ENCODE results near the gene PDK2.

Gene PDK2

GRCh38 chr17:50129728-50130558, 34.8 kb downstream of the PDK2 start, which contains the start of gene SAMD14:
Gene SAMD14 (minus strand): TSS chr17:50130160. CDS start chr17:50124959, 5,201 bp downstream.
- no peak within 1 kb of the TSS for H3K9ac ChIP-seq
- no peaks in the 10 kb centered on the region for H3K36me3 ChIP-seq (ENCODE audit: insufficient read depth)
- peaks cover 25% of the 10 kb centered on the region for H3K4me1 ChIP-seq (ENCODE audit: low read depth, poor library complexity, severe bottlenecking)
- H3K4me2 ChIP-seq, result peak within 1 kb of the TSS; percentile 84
- H4K20me1 ChIP-seq (ENCODE audit: insufficient read depth), result no peaks in the 10 kb centered on the region
- peaks cover 39% of the 10 kb centered on the region for H3K27me3 ChIP-seq (ENCODE audit: insufficient read depth, low read depth)
- no peak within 1 kb of the TSS for H3K4me3 ChIP-seq (IDR thresholded peaks at IDR 0.05; ENCODE audit: insufficient read depth, low read depth, low read length)
- peak within 1 kb of the TSS; percentile 61 for H2AFZ ChIP-seq (ENCODE audit: low read depth)
- no peaks in the 10 kb centered on the region for H3K79me2 ChIP-seq (ENCODE audit: insufficient read depth, low read depth)
- no peak within 1 kb of the TSS for H3K27ac ChIP-seq
- TF ChIP-seq, protein P1, sequence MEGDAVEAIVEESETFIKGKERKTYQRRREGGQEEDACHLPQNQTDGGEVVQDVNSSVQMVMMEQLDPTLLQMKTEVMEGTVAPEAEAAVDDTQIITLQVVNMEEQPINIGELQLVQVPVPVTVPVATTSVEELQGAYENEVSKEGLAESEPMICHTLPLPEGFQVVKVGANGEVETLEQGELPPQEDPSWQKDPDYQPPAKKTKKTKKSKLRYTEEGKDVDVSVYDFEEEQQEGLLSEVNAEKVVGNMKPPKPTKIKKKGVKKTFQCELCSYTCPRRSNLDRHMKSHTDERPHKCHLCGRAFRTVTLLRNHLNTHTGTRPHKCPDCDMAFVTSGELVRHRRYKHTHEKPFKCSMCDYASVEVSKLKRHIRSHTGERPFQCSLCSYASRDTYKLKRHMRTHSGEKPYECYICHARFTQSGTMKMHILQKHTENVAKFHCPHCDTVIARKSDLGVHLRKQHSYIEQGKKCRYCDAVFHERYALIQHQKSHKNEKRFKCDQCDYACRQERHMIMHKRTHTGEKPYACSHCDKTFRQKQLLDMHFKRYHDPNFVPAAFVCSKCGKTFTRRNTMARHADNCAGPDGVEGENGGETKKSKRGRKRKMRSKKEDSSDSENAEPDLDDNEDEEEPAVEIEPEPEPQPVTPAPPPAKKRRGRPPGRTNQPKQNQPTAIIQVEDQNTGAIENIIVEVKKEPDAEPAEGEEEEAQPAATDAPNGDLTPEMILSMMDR (conservative IDR thresholded peaks at IDR 0.05; ENCODE audit: low read depth, low read length), result no peak

- H4K20me1 ChIP-seq (ENCODE audit: insufficient read depth), result no peaks in the 10 kb centered on the region
- H3K27ac ChIP-seq, result no peak overlapping the region
- no peaks in the 10 kb centered on the region for H3K36me3 ChIP-seq (ENCODE audit: insufficient read depth)
- no peaks in the 10 kb centered on the region for H3K79me2 ChIP-seq (ENCODE audit: insufficient read depth, low read depth)
- H3K4me3 ChIP-seq (IDR thresholded peaks at IDR 0.05; ENCODE audit: insufficient read depth, low read depth, low read length), result no peak overlapping the region
- H3K27me3 ChIP-seq (ENCODE audit: insufficient read depth, low read depth), result peaks cover 36% of the 10 kb centered on the region
- TF ChIP-seq, protein P1 (conservative IDR thresholded peaks at IDR 0.05; ENCODE audit: low read depth, low read length), result no peak
- H3K4me2 ChIP-seq, result no peak overlapping the region; the same call in 1 of the 2 replicates
- no peak overlapping the region for H2AFZ ChIP-seq (ENCODE audit: low read depth)
- peaks cover 25% of the 10 kb centered on the region for H3K4me1 ChIP-seq (ENCODE audit: low read depth, poor library complexity, severe bottlenecking)
- no peak overlapping the region for H3K9ac ChIP-seq
Observed at GRCh38 chr17:50130559-50131305, 35.6 kb downstream of the PDK2 start.

GRCh38 chr17:50132104-50132794, 37.1 kb downstream of the PDK2 start:
- Histone ChIP-seq H3K4me2 (no peak overlapping the region), H3K79me2 (ENCODE audit: insufficient read depth, low read depth) (no peaks in the 10 kb centered on the region), H3K27ac (no peak overlapping the region), H4K20me1 (ENCODE audit: insufficient read depth) (no peaks in the 10 kb centered on the region), H2AFZ (ENCODE audit: low read depth) (no peak overlapping the region), H3K36me3 (ENCODE audit: insufficient read depth) (no peaks in the 10 kb centered on the region), H3K27me3 (ENCODE audit: insufficient read depth, low read depth) (peaks cover 30% of the 10 kb centered on the region), H3K9ac (no peak overlapping the region), H3K4me3 (IDR thresholded peaks at IDR 0.05; ENCODE audit: insufficient read depth, low read depth, low read length) (no peak overlapping the region), H3K4me1 (ENCODE audit: low read depth, poor library complexity, severe bottlenecking) (peaks cover 25% of the 10 kb centered on the region)
- TF ChIP-seq, protein P1 (conservative IDR thresholded peaks at IDR 0.05; ENCODE audit: low read depth, low read length), result no peak

- H4K20me1 ChIP-seq (ENCODE audit: insufficient read depth), result no peaks in the 10 kb centered on the region
- no peak overlapping the region for H3K4me2 ChIP-seq
- no peak overlapping the region for H3K9ac ChIP-seq
- H3K79me2 ChIP-seq (ENCODE audit: insufficient read depth, low read depth), result no peaks in the 10 kb centered on the region
- H3K4me3 ChIP-seq (IDR thresholded peaks at IDR 0.05; ENCODE audit: insufficient read depth, low read depth, low read length), result no peak overlapping the region
- H2AFZ ChIP-seq (ENCODE audit: low read depth), result no peak overlapping the region
- peaks cover 4% of the 10 kb centered on the region; the same call in 1 of the 2 replicates for H3K36me3 ChIP-seq (ENCODE audit: insufficient read depth)
- H3K4me1 ChIP-seq (ENCODE audit: low read depth, poor library complexity, severe bottlenecking), result peaks cover 17% of the 10 kb centered on the region
- H3K27me3 ChIP-seq (ENCODE audit: insufficient read depth, low read depth), result peaks cover 21% of the 10 kb centered on the region
- no peak overlapping the region for H3K27ac ChIP-seq
- TF ChIP-seq, protein P1 (conservative IDR thresholded peaks at IDR 0.05; ENCODE audit: low read depth, low read length), result no peak
Observed at GRCh38 chr17:50133028-50133768, 38.0 kb downstream of the PDK2 start.
